ENCODE measurements around the gene CACNA1F. TPM values are rescaled to one million over a fixed set of nuclear protein-coding genes. Genes with fewer than 3 reads are reported as not detected.

The CACNA1F gene
- total and polyA plus RNA-seq, 10 of the 15 experiments (the other 5 are each of a cell fraction or from before 2014, with no cell fraction given), result 0.01 to 0.32 (median 0.05) TPM; not detected in 5

- CTCF ChIA-PET, result no interaction called here
- WGBS (ENCODE audit: insufficient coverage, insufficient replicate concordance, low lambda C conversion rate, missing lambda C conversion rate), result 67% methylated on average over 14 of the region's 14 CpGs
Measured at GRCh38 chrX:49225858-49226257, 7.3 kb downstream of the CACNA1F start.

More at GRCh38 chrX:49225858-49226257, 7.3 kb downstream of the CACNA1F start:
- FAIRE-seq (no peak), ATAC-seq (no peak), DNase-seq (ENCODE audit: low read depth, low spot score) (no peak)
- no peaks in the 10 kb centered on the region for H3K36me3 ChIP-seq (ENCODE audit: control insufficient read depth in 2 of 2, insufficient read depth in 2 of 2, low read length in 1 of 2)
- intact Hi-C loops (cut with micrococcal nuclease; ENCODE audit: unreplicated experiment), result no loop called here
- TF ChIP-seq LARP7 (IDR thresholded peaks at IDR 0.05) (no peak), ZNF622 (IDR thresholded peaks at IDR 0.05) (no peak), KDM1A (IDR thresholded peaks at IDR 0.05; ENCODE audit: borderline replicate concordance) (no peak), PBX3 (IDR thresholded peaks at IDR 0.05; ENCODE audit: insufficient replicate concordance, low read depth, low read length) (no peak), BHLHE40 (IDR thresholded peaks at IDR 0.05; ENCODE audit: borderline replicate concordance in 1 of 2, low read depth in 2 of 2, low read length in 1 of 2) (no peak), SIX5 (IDR thresholded peaks at IDR 0.05; ENCODE audit: low read depth, low read length, severe bottlenecking) (no peak), SUPT20H (IDR thresholded peaks at IDR 0.05; ENCODE audit: borderline replicate concordance, control insufficient read depth, low read depth, low read length) (no peak), CHD4 (IDR thresholded peaks at IDR 0.05) (no peak), BMI1 (IDR thresholded peaks at IDR 0.05; ENCODE audit: borderline replicate concordance) (no peak), NFYA (IDR thresholded peaks at IDR 0.05; ENCODE audit: borderline replicate concordance, low read depth, low read length) (no peak), CHD1 (IDR thresholded peaks at IDR 0.05; ENCODE audit: low read depth, low read length) (no peak), RBBP5 (conservative IDR thresholded peaks at IDR 0.05) (no peak), WRNIP1 (IDR thresholded peaks at IDR 0.05; ENCODE audit: borderline replicate concordance, low read depth, low read length) (no peak), IRF4 (IDR thresholded peaks at IDR 0.05; ENCODE audit: low read depth, low read length) (no peak), BACH1 (IDR thresholded peaks at IDR 0.05; ENCODE audit: borderline replicate concordance) (no peak), RCOR1 (conservative IDR thresholded peaks at IDR 0.05; ENCODE audit: low read depth, low read length) (no peak), DPF2 (IDR thresholded peaks at IDR 0.05) (no peak), EZH2 (IDR thresholded peaks at IDR 0.05; ENCODE audit: borderline replicate concordance, control insufficient read depth, low read depth, low read length) (no peak), ZBTB40 (IDR thresholded peaks at IDR 0.05; ENCODE audit: borderline replicate concordance) (no peak)
- TF ChIP-seq, protein P1, sequence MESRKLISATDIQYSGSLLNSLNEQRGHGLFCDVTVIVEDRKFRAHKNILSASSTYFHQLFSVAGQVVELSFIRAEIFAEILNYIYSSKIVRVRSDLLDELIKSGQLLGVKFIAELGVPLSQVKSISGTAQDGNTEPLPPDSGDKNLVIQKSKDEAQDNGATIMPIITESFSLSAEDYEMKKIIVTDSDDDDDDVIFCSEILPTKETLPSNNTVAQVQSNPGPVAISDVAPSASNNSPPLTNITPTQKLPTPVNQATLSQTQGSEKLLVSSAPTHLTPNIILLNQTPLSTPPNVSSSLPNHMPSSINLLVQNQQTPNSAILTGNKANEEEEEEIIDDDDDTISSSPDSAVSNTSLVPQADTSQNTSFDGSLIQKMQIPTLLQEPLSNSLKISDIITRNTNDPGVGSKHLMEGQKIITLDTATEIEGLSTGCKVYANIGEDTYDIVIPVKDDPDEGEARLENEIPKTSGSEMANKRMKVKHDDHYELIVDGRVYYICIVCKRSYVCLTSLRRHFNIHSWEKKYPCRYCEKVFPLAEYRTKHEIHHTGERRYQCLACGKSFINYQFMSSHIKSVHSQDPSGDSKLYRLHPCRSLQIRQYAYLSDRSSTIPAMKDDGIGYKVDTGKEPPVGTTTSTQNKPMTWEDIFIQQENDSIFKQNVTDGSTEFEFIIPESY (IDR thresholded peaks at IDR 0.05), result no peak
- in situ Hi-C loops (cut with MboI), result no loop called here
- H2AFZ ChIP-seq (ENCODE audit: control insufficient read depth, low read depth, low read length), result no peak overlapping the region
- no TSS peak for BruUV-seq (replicated peaks)
- SMC1A ChIA-PET (ENCODE audit: uncharacterized antibody, unreplicated experiment), result no interaction called here
- H3K27me3 ChIP-seq (replicated peaks in 1 of 2; ENCODE audit: control insufficient read depth in 2 of 2, insufficient read depth in 2 of 2, low read length in 1 of 2), result no peaks in the 10 kb centered on the region
- RAD21 ChIA-PET (ENCODE audit: unreplicated experiment), result no interaction called here
- H3K9me3 ChIP-seq (replicated peaks; ENCODE audit: control insufficient read depth, insufficient read depth, low read length), result no peaks in the 10 kb centered on the region; the same call in 2 of the 3 replicates
- H4K20me1 ChIP-seq (ENCODE audit: control insufficient read depth, insufficient read depth), result no peaks in the 10 kb centered on the region
- POLR2A ChIA-PET, result no interaction called here
- H3K4me3 ChIP-seq, result no peak overlapping the region
- no peaks in the 10 kb centered on the region for H3K79me2 ChIP-seq (ENCODE audit: control insufficient read depth, insufficient read depth, low read length)
- no peak overlapping the region for H3K27ac ChIP-seq (ENCODE audit: control insufficient read depth, insufficient read depth)
- H3K4me1 ChIP-seq (ENCODE audit: control insufficient read depth, insufficient read depth, low read length), result no peaks in the 10 kb centered on the region
- H3K4me2 ChIP-seq (ENCODE audit: control insufficient read depth, insufficient read depth), result no peak overlapping the region
- H3K9ac ChIP-seq (ENCODE audit: control insufficient read depth, insufficient read depth, low read length), result no peak overlapping the region

Measured in GM12878 (cell line).